HG02678 (cell line): ENCODE measurements around the gene GRIA1.

ENCODE experiments used
- ATAC-seq: cut with Tn5 transposase; IDR thresholded peaks from one replicate; pipeline ENCODE4 v1.9.1; 2021; ENCODE audit warnings: mild to moderate bottlenecking, moderate library complexity; ENCODE audit not compliant: unreplicated experiment

The GRIA1 gene

DNA sequence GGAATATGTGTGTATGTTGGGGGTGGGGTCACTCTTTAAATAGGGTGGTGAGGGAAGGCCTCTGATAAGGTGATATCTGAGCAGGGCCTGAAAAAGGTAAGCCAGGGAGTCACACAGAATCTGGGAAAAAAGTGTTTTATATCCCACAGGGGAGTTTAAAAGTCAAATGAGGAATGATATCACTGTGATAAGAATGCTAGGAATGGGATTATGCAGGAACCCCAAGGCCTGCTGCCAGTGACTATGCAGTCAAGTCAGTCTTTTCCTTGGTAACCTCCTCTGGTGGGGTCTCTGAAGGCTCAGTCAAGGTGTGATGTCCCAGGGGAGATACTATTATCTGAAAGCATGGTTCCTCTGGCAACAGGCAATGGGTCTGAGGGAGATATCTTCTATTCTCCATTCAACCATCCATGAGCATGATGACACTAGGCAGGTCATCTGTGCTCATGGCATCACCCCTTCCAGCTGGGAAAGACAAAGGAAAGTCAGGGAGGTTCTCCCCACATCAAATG lies 53.5 kb downstream of the GRIA1 start:
- ATAC-seq = no peak

DNA sequence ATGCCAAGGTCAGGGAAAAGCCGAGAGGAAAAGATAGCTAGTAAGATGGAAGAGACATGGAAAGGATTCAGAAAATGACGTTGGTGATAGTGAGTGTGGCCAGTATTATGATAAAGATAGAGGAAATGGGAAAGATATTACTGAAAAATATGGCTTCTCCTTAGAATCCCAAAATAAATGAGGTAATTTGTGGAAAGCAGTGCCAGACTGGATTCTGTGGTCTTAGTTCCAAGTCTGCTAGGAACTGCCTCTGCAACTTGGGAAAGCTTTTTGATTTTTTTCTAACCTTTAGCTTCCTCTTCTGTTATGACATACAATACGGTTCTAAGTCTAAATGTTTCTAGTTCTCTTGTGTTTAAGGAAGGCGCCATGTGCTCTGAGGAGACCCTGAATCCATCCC lies 54.2 kb downstream of the GRIA1 start:
- ATAC-seq = no peak

DNA sequence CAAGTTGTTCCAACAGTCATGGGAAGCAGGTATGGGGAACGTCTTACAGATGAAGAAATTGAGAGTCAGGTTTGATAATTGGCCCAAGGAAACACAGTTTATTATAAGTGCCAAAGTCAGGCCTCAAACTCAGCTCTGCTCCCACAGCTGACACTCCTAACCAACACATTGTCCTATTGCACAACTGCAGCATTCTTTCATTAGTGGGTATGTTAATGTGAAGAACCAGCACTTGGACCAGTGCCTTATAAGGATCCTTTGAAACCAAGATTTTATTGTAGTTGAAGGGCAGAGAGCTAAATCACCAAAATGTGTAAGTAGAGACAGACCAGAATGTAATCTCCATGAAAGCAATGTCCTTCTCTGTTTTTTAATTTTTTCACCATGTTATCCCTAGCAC lies 56.1 kb downstream of the GRIA1 start:
- no peak for ATAC-seq

DNA sequence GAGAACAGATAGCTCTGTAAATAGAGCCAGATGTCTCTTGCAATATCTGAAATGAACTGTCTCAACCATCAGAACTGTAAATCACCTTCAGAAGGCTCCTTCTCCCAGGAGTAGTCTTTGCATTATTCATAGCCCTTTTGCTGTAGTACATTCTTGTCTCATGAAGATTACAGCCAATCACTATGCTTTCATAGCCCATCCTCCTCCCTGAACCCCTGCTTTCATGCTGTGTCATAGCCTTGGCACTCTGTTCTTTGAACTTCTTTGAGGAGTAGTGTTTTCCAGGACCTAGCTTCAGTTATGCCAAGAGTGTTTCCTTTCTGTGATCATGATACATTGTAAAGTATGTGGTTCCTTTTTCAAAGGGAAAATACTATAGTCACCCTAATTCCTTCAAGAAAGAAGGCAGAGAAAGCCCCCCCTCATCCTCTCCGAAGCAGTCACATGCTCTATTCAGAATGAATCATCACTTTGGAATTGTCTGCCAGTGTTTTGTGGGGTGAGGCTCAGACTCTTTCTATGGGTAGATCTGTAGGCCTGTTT lies 61.1 kb downstream of the GRIA1 start:
- ATAC-seq = no peak

DNA sequence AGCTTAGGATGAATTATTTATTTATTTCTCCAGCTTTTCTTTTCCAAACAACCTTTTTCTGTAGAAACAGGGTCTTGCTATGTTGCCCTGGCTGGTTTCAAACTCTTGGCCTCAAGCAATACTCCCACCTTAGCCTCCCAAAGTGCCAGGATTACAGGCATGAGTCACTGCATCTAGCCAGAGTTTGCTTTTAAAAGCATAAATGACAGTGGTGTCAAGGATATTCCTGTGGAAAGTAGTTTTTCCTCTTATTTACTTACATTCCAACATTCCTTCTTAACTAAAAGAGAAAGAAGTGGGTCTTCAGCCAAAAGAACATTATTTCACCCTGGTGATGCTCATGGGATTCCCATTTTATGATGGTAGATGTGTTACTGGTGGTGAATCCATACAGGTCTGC lies 62.4 kb downstream of the GRIA1 start:
- ATAC-seq = no peak

DNA sequence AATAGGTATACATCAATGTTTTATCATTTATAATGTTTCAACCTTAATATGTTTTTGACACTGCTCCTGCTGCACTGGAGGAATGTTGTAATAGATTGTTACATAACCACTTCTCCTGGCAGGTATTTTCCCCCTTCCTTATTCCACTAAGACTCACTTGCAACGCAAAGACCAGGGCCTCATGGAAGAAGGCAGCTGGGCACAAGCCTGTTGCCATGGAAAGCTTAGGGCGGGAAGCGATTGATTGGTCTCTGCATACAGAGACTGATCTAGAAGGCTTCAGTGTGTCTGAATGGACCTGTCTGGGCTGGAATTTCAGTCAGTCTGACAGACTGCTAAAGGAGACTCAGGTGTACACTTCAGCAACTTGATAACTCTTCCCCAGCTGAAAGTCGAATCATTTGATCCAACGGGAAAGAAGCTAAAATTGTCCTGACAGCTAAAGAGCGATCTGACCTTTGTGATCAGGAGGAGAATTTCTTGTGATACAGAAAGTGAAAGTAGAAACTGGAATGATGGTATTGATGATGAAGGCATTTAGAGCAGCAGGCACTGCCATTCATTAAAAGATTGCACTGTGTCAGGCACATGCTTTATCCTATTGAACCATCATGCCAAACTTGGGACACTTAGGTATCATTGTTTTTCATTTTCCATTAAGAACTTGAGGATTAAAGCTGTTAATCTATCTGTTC lies 65.1 kb downstream of the GRIA1 start:
- no peak for ATAC-seq

DNA sequence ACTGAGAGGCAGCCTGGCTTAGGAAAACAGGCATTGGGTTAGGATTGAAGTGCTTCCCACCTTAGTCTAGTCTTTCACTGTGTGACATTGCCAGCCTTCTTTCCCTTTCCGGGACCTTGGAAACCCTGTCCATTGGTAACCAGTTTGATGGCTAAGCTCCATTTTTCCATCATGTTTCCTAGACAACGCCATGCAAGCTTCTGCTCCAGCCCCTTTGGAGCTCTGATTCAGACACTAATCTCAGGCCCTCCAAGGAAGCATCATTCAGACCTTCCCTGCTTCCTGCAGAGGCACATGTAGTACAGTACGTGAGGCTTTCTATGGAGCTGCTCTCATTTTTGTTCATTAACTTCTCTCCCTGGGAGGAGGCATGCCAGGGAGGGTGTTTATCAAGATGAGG lies 68.5 kb downstream of the GRIA1 start:
- ATAC-seq = no peak

DNA sequence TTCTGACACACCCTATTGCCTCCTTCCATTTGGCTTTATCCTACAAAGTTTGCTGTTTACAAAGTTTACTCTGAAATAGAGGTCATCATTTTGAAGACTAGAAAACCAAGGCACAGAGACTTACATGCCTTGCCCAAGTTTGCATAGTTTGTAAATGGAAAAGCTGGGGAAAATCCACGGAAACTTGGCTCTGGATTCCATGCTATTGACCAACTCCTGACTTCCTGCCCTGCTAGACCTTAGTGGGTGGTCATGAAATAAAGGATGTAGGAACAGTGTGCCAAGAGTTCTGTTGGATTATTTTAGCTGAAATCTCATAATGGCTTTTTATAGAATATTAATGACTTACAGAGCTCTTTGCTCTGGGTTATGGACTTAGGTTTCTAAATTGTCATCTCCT lies 69.5 kb downstream of the GRIA1 start:
- no peak for ATAC-seq

DNA sequence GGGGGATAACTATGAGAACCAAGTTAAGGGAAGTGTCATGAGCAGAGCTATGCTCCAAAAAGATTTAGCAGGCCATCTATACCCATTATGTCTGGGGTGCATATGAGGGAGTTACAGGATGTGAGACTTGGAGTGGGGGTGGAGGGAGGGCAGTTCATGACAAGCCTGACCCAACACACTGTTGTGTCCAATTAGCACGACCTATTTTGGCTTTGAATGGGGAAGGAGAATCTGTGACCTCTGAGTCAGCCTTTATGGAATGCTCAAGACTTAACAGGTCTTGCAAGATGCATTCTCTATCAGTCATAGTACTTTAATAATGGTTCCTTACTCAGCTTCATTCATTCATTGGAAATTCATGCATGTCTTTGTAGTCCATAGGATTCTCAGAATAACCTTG lies 71.7 kb downstream of the GRIA1 start:
- no peak for ATAC-seq

DNA sequence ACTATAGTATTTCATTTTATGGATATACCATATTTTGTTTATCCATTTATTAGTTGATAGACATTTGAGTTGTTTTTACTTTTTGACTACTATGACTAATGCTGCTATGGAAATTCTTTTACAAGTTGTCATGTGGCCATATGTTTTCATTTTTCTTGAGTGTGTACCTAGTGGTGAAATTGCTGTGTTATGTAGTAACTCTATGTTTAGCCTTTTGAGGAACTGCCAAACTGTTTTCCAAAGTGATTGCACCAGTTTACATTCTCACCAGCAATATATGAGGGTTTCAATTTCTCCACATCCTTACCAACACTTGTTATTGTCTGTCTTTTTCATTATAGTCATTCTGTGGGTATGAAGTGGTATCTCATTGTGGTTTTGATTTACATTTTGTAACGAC lies 75.4 kb downstream of the GRIA1 start:
- ATAC-seq = no peak

DNA sequence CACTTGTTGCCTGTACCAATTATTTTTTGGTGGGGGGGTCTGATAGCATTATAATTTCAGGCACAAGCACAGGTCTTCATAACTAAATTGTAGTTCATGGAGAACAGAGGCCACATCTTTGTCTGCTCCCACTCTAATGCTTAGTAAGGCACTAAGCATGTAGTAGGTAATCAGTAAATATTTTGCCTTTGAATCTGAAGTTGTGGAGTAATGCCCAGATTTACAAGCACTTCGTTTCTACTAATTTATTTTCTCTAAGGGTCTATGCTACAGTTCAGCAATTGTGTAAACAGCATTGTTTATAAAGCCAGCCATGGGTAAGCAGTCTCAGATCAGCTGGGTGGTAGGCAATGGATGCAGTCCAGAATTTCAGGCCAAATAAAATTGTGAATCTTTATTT lies 78.6 kb downstream of the GRIA1 start:
- ATAC-seq = no peak

DNA sequence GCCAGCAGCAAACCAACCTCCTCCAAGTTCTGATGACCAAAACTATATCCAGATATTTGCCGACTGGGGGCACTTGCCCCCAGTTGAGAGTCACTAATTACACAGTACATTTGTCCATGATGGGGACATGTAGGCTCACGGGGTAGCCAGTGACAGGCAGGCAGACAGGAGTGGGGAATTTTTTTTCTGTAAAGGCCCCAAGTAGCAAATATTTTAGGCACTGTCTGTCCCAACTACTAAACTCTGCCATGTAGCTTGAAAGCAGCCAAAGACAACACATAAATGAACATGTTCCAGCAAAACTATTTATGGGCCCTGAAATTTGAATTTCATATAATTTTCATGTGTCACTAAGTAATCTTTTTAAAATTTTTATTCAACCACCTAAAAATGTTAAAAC lies 80.7 kb downstream of the GRIA1 start:
- ATAC-seq = no peak

DNA sequence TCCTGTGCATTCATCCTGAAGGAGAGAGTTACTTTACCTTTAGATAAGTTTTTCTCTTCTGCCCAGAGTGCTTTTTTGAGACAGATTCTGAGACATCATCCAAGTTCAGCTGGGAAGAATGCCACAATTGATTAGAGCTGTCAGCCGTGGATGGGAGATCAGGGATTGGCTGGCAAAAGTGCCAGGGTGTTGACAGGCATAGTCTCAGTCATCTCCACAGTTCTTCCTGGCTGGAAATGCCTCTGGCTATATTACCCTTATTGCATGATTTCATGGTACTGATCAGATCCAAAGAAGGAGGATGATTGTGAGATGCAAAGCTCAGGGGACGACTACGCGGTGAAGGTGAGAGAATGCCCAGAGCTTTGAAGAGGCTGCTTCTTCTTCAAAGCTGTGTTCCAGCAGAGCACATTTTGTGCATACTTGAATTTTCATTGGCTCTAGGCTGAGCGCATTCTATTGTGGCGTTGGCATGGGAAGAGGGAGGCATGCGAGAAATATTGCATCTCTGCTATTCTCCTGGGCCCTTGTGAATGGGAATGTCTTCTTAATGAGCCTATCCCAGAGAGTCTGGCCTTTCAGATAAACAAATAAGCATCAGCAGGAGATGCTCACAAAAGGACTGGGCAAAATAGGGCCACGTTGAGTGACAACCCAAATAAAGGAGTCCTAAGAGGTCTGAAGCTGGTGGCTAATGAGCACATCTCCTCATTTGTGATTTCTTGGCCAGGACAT lies 82.1 kb downstream of the GRIA1 start:
- ATAC-seq = no peak

DNA sequence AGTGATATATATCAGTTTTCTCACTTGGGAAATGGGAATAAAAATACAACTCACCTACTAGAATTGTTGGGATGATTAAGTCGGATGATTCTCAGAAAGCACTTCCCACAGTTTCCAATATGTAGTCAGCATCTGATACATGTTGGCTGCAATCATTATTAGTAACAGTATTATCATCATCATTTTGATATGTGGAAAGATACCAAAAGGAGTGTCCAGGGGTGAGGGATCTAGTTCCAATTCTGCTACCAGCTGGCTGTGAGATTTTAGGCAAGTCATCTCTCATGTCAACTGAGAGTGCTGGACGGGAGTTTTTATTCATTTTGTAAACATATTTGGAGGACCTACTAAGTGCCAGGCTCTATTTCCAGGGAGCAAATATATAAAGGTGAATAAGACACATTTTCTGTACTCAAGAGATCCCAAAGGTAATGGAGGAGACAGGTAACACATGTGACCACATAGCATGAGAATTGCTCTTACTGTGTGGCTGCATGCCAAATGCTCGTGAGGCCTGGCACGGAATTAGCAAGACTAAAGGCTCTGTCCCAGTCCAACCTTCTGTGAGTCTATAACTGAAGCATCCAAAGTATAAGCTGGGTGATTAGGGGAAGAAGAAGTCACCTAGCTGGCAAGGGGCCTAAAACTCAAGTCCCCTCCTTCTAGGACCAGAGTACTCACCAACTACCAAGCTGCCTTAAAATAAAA lies 83.0 kb downstream of the GRIA1 start:
- ATAC-seq = no peak

DNA sequence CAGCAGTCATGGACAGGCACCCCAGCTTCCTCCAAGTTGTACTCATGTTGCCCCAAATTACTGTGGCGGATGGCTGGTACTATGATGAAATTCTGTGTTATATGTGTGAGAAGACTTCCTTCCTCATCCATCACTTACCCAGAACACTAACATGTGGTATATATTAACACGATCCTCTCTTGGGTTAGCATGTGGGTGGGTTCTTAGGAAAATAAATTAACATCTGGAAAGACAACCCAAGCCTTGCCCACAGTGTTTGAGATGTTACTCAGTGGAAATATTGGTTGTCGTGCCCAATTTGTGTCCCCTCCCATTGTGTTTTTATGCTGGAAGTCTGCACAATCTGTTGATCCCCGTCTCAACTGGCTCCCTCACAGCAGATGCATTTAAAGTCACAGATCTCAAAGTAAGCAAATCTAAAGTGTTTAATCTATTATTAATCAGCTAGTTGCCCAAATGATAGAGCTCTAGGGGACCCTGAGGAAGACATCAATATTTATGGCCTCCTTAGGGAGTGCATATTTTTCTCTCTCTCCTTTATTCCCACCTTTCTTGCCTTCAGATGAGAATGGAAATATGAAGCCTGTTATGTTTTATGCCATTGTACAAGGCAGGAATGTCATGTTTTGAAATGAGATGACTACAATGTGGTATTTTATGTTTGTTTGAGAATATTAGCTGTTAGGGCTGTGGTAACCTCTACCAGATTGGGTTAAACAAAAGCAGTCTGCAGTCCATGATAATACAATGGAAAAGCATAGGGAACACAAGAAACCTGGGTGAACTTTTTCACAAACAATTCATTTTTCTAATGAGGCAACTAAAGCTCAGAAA lies 93.9 kb downstream of the GRIA1 start:
- ATAC-seq = no peak

DNA sequence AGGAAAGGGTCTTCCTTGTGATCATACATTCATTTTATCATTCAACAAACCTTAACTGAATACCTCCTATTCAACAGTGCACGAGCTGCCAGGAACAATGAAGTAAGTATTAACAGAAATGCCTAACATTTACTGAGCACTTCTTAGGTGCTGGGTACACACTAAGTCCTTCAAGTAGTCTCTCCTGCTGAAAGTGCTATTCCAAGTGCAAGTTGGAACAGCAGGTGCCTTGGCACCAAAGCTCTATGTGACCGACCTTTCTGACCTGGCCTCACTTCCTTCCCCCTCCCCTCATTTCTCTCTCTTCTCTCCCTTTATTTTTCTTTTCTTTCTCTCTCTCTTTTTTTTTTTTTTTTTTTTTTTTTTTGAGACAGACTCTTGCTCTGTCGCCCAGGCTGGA lies 94.5 kb downstream of the GRIA1 start:
- ATAC-seq = no peak

DNA sequence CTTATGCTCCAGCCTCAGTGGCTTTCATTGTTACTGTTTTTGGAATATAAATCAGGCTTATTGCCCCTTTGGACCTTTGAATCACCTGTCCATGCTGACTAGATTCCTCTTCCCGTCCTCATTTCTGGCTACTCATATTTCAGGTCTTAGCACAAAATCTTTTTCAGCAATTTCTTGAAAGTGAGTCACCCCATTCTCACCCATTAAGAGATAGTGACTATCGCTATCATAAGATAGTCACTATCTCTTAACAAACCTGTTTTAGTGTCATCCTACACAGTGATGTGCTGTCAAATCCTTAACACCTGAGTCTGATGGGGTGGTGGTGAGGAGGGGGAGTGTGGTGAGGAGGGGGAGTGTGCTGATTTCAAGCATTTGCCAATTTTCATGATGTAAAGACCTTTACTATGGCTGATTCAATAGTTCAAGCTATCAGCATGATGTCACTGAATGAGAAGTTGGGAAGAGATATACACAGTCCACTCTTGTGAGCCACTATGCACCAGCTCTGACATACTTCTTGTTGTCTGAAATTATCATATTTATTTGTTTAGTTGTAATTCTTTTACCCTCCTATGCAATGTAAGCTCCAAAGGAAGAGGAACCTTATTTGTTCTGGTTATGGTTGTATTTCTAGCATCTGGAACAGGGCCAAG lies 95.3 kb downstream of the GRIA1 start:
- no peak for ATAC-seq

DNA sequence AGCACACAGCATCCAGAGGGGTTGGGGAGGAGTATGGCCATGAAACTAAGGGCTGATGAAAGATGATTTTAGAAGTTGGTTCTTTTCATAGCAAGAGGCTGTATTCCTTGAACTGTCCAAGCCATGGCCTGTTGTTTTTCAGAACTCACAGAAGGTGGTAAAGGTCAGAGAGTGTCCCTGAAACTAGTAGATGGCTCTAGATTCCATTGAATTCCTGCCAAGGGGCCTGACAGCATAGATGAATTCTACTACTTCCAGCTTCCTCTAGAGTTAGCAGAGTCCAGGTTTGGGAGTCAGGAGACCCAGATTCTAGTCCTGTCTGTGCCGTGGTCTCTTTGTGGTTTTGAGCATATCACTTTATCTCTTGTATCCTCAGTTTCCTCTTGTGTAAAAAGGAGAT lies 101.6 kb downstream of the GRIA1 start:
- ATAC-seq = no peak

DNA sequence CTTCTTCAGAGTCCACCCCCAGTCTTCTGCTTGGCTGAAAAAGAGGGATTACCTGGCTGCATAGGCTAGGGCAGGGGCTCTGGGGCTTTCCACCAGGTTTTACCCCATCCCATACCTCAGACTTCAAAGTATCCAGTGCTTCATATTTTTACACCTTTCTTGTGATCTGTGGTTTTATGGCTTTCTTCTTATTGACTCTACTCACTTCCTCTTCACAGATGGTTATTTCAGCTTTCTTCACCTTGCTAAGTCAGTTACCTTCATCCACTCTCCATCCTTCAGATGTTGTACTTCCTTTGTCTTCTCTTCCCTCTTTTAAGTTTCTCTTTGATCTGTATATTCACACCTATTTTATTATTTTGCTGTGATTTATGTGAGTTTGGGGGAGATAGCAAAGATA lies 104.3 kb downstream of the GRIA1 start:
- no peak for ATAC-seq

DNA sequence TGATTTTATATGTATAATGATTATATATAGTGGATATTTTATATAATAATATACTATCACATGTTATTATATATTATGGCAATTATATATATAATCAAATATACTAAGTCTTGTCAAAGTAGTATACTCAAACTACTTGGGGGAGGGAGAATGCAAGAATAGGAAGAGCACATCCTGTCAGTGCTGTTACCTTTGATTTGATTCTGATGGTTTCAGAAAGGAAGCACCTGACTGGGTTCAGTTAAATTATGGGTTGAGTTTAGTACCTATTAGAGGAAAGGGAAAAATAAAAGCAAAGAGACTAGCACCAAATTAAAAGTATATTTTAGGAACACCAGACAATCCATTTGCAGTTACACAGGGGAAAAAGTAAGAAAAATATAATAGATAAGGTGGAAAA lies 107.6 kb downstream of the GRIA1 start:
- ATAC-seq = no peak
